GM10266 (cell line): ENCODE measurements around the gene MYH2.

ENCODE experiments used
- DNase-seq: peaks from one replicate; pipeline ENCODE4 v3.0.0; 2012; ENCODE audit errors: extremely low spot score
- CTCF ChIP-seq: IDR thresholded peaks from 2 replicates; pipeline ENCODE4 v1.5.1; 2012; ENCODE audit warnings: mild to moderate bottlenecking, low read depth; ENCODE audit not compliant: control insufficient read depth, insufficient read depth; ENCODE audit errors: missing control alignments

MYH2 gene

GRCh38 chr17:10549096-10549842 lies at the start of gene MYH2:
MYH2 (minus strand) TSS chr17:10549658; CDS start chr17:10547920, 1,738 bp downstream.
- no peak for TF ChIP-seq CTCF
- no peak for DNase-seq

GRCh38 chr17:10598621-10599020 lies 49.2 kb upstream of the MYH2 start:
- no peak for DNase-seq
- no peak for TF ChIP-seq CTCF

DNA sequence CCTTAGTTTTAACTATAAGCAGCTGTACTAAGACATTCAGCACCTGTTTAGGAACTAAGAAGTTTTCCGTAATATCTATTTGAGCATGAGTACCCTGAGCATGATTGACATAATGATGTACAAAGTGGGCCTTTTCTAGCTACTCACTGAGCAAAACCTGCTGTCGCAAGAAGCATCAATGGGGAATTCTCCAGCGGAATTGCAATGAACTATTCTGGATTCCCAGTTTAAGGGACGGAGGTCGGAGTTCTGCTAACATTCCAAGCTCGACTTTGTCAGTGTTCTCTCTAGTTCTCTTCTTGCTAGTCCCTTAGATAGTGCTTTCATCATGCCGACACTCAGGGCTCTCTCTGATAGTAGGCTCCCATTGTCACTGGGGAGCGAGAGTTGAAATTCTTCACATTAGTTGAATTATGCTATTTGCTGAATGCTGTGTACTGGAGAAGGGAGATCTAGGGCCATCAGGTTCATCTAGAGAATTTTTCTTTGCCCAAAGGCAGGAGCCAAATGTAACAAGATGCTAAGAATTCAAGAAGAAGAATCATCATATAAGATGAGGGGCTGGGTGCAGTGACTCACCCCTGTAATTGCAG lies 40.2 kb upstream of the MYH2 start:
- TF ChIP-seq CTCF, result no peak
- no peak for DNase-seq

- TF ChIP-seq CTCF, result no peak
- no peak for DNase-seq
These were observed 36.1 kb upstream of the MYH2 start for GRCh38 chr17:10585529-10585928.

- no peak for TF ChIP-seq CTCF
These were observed 34.4 kb upstream of the MYH2 start for GRCh38 chr17:10583834-10584233.

GRCh38 chr17:10579270-10579669 lies 29.8 kb upstream of the MYH2 start:
- no peak for TF ChIP-seq CTCF

More at GRCh38 chr17:10583834-10584233, 34.4 kb upstream of the MYH2 start:
- DNase-seq, result no peak

GRCh38 chr17:10574324-10574723 lies 24.9 kb upstream of the MYH2 start:
- TF ChIP-seq CTCF, result no peak
- no peak for DNase-seq

More at GRCh38 chr17:10579270-10579669, 29.8 kb upstream of the MYH2 start:
- DNase-seq, result no peak
